ENCODE results near the gene ESRRA. TPM values are rescaled to one million over a fixed set of nuclear protein-coding genes. Genes with fewer than 3 reads are reported as not detected.

ESRRA gene
- total and polyA plus RNA-seq, 2 experiments from 2014 or later = 17.2 to 38.6 TPM

GRCh38 chr11:64295760-64296159, 9.6 kb upstream of the ESRRA start:
- H3K36me3 ChIP-seq (ENCODE audit: low read depth) = no peaks in the 10 kb centered on the region
- no peaks in the 10 kb centered on the region for H3K9me2 ChIP-seq (ENCODE audit: insufficient read depth)
- no peak overlapping the region for H3K27ac ChIP-seq
- DNase-seq = no peak
- H3K9ac ChIP-seq = no peak overlapping the region
- peaks cover 24% of the 10 kb centered on the region for H3K27me3 ChIP-seq (replicated peaks; ENCODE audit: insufficient read depth)
- H3K79me2 ChIP-seq (ENCODE audit: insufficient read depth) = no peaks in the 10 kb centered on the region
- in situ Hi-C loops (cut with MboI) = no loop called here
- no peak overlapping the region for H3K4me3 ChIP-seq
- H4K20me1 ChIP-seq (ENCODE audit: insufficient read depth) = no peaks in the 10 kb centered on the region
- TF ChIP-seq EZH2phosphoT487 (IDR thresholded peaks at IDR 0.05; ENCODE audit: insufficient read depth, low read depth) (no peak), EZH2 (IDR thresholded peaks at IDR 0.05; ENCODE audit: insufficient read depth, poor library complexity, severe bottlenecking) (no peak)
- H3K4me1 ChIP-seq (ENCODE audit: insufficient read depth) = peaks cover 8% of the 10 kb centered on the region; the same call in 1 of the 2 replicates
- no peak overlapping the region for H2AFZ ChIP-seq
- WGBS, 2 experiments (ENCODE audit: low coverage in 1 of 2, low lambda C conversion rate in 2 of 2, missing lambda C conversion rate in 2 of 2) = 77 to 82% methylated on average over 4 of the region's 4 CpGs
- H3K9me3 ChIP-seq (ENCODE audit: low read depth) = no peaks in the 10 kb centered on the region
- no peaks in the 10 kb centered on the region for H3F3A ChIP-seq (ENCODE audit: insufficient read depth)
- no peak overlapping the region for H3K4me2 ChIP-seq (ENCODE audit: unreplicated experiment)

GRCh38 chr11:64296236-64296635, 9.1 kb upstream of the ESRRA start:
- 0% methylated on average over 1 of the region's 1 CpG for WGBS, 2 experiments (ENCODE audit: low coverage in 1 of 2, low lambda C conversion rate in 2 of 2, missing lambda C conversion rate in 2 of 2)
- no peak overlapping the region for H2AFZ ChIP-seq
- H3K9me3 ChIP-seq (ENCODE audit: low read depth) = no peaks in the 10 kb centered on the region
- peaks cover 24% of the 10 kb centered on the region for H3K27me3 ChIP-seq (replicated peaks; ENCODE audit: insufficient read depth)
- H3K27ac ChIP-seq = no peak overlapping the region
- H3F3A ChIP-seq (ENCODE audit: insufficient read depth) = no peaks in the 10 kb centered on the region
- peak; percentile 60 for DNase-seq
- H3K9me2 ChIP-seq (ENCODE audit: insufficient read depth) = no peaks in the 10 kb centered on the region
- H4K20me1 ChIP-seq (ENCODE audit: insufficient read depth) = no peaks in the 10 kb centered on the region
- H3K4me2 ChIP-seq (ENCODE audit: unreplicated experiment) = no peak overlapping the region
- TF ChIP-seq EZH2phosphoT487 (IDR thresholded peaks at IDR 0.05; ENCODE audit: insufficient read depth, low read depth) (no peak), EZH2 (IDR thresholded peaks at IDR 0.05; ENCODE audit: insufficient read depth, poor library complexity, severe bottlenecking) (no peak)
- H3K4me1 ChIP-seq (ENCODE audit: insufficient read depth) = peaks cover 10% of the 10 kb centered on the region; the same call in 1 of the 2 replicates
- in situ Hi-C loops (cut with MboI) = no loop called here
- H3K4me3 ChIP-seq = no peak overlapping the region
- H3K9ac ChIP-seq = no peak overlapping the region
- no peaks in the 10 kb centered on the region for H3K79me2 ChIP-seq (ENCODE audit: insufficient read depth)
- H3K36me3 ChIP-seq (ENCODE audit: low read depth) = no peaks in the 10 kb centered on the region

- H3K9ac ChIP-seq = no peak overlapping the region
- no peak for DNase-seq
- no peaks in the 10 kb centered on the region for H3F3A ChIP-seq (ENCODE audit: insufficient read depth)
- H3K4me1 ChIP-seq (ENCODE audit: insufficient read depth) = peaks cover 10% of the 10 kb centered on the region; the same call in 1 of the 2 replicates
- 67% methylated on average over 31 to 34 of the region's 34 CpGs for WGBS, 2 experiments (ENCODE audit: low coverage in 1 of 2, low lambda C conversion rate in 2 of 2, missing lambda C conversion rate in 2 of 2)
- H3K9me3 ChIP-seq (ENCODE audit: low read depth) = no peaks in the 10 kb centered on the region
- no peak overlapping the region for H2AFZ ChIP-seq
- H3K27me3 ChIP-seq (replicated peaks; ENCODE audit: insufficient read depth) = peaks cover 20% of the 10 kb centered on the region
- no peak overlapping the region for H3K4me3 ChIP-seq
- H3K79me2 ChIP-seq (ENCODE audit: insufficient read depth) = no peaks in the 10 kb centered on the region
- H3K36me3 ChIP-seq (ENCODE audit: low read depth) = no peaks in the 10 kb centered on the region
- H3K27ac ChIP-seq = no peak overlapping the region
- H3K4me2 ChIP-seq (ENCODE audit: unreplicated experiment) = no peak overlapping the region
- no peaks in the 10 kb centered on the region for H3K9me2 ChIP-seq (ENCODE audit: insufficient read depth)
- H4K20me1 ChIP-seq (ENCODE audit: insufficient read depth) = no peaks in the 10 kb centered on the region
- TF ChIP-seq EZH2 (IDR thresholded peaks at IDR 0.05; ENCODE audit: insufficient read depth, poor library complexity, severe bottlenecking) (no peak), EZH2phosphoT487 (IDR thresholded peaks at IDR 0.05; ENCODE audit: insufficient read depth, low read depth) (no peak)
- in situ Hi-C loops (cut with MboI) = no loop called here
Measured at GRCh38 chr11:64296830-64297698, 8.3 kb upstream of the ESRRA start.

- H4K20me1 ChIP-seq (ENCODE audit: insufficient read depth) = no peaks in the 10 kb centered on the region
- H3K4me3 ChIP-seq = no peak overlapping the region
- H3K27ac ChIP-seq = no peak overlapping the region
- peaks cover 10% of the 10 kb centered on the region; the same call in 1 of the 2 replicates for H3K4me1 ChIP-seq (ENCODE audit: insufficient read depth)
- no peak for DNase-seq
- WGBS, 2 experiments (ENCODE audit: low coverage in 1 of 2, low lambda C conversion rate in 2 of 2, missing lambda C conversion rate in 2 of 2) = 77 to 81% methylated on average over 18 of the region's 18 CpGs
- no peaks in the 10 kb centered on the region for H3K9me3 ChIP-seq (ENCODE audit: low read depth)
- no peaks in the 10 kb centered on the region for H3K79me2 ChIP-seq (ENCODE audit: insufficient read depth)
- no peak overlapping the region for H3K9ac ChIP-seq
- in situ Hi-C loops (cut with MboI) = no loop called here
- H3K36me3 ChIP-seq (ENCODE audit: low read depth) = no peaks in the 10 kb centered on the region
- H3K4me2 ChIP-seq (ENCODE audit: unreplicated experiment) = no peak overlapping the region
- TF ChIP-seq EZH2phosphoT487 (IDR thresholded peaks at IDR 0.05; ENCODE audit: insufficient read depth, low read depth) (no peak), EZH2 (IDR thresholded peaks at IDR 0.05; ENCODE audit: insufficient read depth, poor library complexity, severe bottlenecking) (no peak)
- H2AFZ ChIP-seq = no peak overlapping the region
- no peaks in the 10 kb centered on the region for H3K9me2 ChIP-seq (ENCODE audit: insufficient read depth)
- H3F3A ChIP-seq (ENCODE audit: insufficient read depth) = no peaks in the 10 kb centered on the region
- H3K27me3 ChIP-seq (replicated peaks; ENCODE audit: insufficient read depth) = peaks cover 13% of the 10 kb centered on the region
Measured at GRCh38 chr11:64297699-64298358, 7.5 kb upstream of the ESRRA start.

Measured in GM23248 (cell line).